ENCODE results near the gene FAM3C. TPM values are rescaled to one million over a fixed set of nuclear protein-coding genes. Genes with fewer than 3 reads are reported as not detected.

The FAM3C gene
- total and polyA plus RNA-seq, 4 donors: 46.7 to 192 (median 159) TPM

DNA sequence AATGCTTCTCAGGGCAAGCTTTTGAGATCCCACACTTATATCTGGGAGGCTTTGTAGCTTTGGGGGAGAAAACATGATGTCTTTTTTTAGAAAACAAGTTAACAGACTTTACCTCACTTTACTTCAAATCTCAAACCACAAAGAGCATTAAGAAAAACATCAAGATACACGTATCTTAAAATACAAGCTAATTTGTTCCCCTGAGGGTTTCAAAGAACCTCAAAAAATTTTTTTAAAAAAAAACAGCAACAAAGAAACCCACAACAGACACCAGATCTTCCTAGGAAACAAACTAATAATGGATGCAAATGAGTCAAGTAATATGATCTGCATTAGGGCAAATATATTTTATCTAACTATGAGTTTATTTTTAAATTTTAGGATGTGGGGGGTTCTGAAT, 24.7 kb downstream of the FAM3C start:
- Histone ChIP-seq H3K4me3 (ENCODE audit: low read depth, low read length) (no peak overlapping the region), H3K27me3 (ENCODE audit: control insufficient read depth, insufficient read depth, low read length) (no peaks in the 10 kb centered on the region), H3K36me3 (ENCODE audit: control insufficient read depth, insufficient read depth, low read length) (no peaks in the 10 kb centered on the region), H3K4me1 (ENCODE audit: control insufficient read depth, insufficient read depth, low read length) (no peaks in the 10 kb centered on the region), H3K9me3 (ENCODE audit: control insufficient read depth, insufficient read depth, low read length) (no peaks in the 10 kb centered on the region), H3K27ac (ENCODE audit: low read depth, low read length) (no peak overlapping the region)
- WGBS (ENCODE audit: insufficient coverage): no CpG with 5 or more reads among the region's 1 CpG
- DNase-seq (ENCODE audit: low read depth in 4 of 6, low spot score in 6 of 6): no peak

DNA sequence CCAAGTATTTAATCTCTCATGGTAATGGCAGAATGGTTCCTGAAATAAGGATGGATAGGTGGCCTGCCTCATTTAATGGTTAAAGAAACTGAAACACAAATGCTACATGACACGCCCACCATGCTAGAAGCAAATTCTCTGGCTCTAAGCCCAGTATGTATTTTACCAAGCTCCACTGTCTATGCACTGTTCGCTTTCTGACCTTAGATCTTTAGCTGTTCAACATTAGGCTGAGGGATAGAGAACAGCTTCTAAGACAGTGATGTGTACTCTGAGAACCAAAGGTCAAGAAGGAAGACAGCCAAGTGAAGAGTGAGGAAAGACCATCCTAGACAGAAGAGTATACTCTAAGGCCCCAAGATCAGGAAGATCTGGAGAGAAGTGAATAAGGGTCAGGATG, 26.6 kb downstream of the FAM3C start:
- 100% methylated on average over 1 of the region's 2 CpGs for WGBS (ENCODE audit: insufficient coverage)
- Histone ChIP-seq H3K27ac (ENCODE audit: low read depth, low read length) (no peak overlapping the region), H3K4me1 (ENCODE audit: control insufficient read depth, insufficient read depth, low read length) (no peaks in the 10 kb centered on the region), H3K4me3 (ENCODE audit: low read depth, low read length) (no peak overlapping the region), H3K36me3 (ENCODE audit: control insufficient read depth, insufficient read depth, low read length) (no peaks in the 10 kb centered on the region), H3K9me3 (ENCODE audit: control insufficient read depth, insufficient read depth, low read length) (no peaks in the 10 kb centered on the region), H3K27me3 (ENCODE audit: control insufficient read depth, insufficient read depth, low read length) (no peaks in the 10 kb centered on the region)
- peak in 1 of 6 donors; percentile 20 for DNase-seq (ENCODE audit: low read depth in 4 of 6, low spot score in 6 of 6)

DNA sequence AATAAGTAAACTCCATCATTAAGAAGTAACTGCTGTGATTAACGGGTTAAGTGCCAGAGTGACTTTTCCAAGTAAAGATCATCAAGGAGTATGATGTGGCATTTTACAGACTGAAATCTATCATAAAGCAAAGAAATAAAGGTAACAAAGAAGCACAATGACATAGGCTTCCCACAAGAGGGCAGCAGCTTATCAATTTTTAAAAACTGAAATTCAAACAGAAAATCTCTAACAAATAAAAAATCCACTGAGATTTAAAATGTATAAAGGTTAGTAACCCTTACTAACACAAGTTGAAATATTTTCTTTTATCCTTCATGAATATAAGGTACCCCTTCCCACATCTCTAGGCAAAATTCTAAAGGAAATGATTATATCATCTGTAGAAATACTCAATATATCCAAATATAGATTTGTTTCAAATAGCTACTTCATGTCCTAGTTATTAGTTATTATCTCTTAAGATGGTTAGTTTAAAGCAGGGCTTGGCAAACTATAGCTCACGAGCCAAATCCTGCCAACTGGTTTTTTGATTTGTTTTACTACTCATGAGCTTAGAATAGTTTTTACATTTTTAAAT, 29.2 kb downstream of the FAM3C start:
- Histone ChIP-seq H3K9me3 (ENCODE audit: control insufficient read depth, insufficient read depth, low read length) (no peaks in the 10 kb centered on the region), H3K4me3 (ENCODE audit: low read depth, low read length) (no peak overlapping the region), H3K27me3 (ENCODE audit: control insufficient read depth, insufficient read depth, low read length) (no peaks in the 10 kb centered on the region), H3K27ac (ENCODE audit: low read depth, low read length) (no peak overlapping the region), H3K36me3 (ENCODE audit: control insufficient read depth, insufficient read depth, low read length) (peaks cover 2% of the 10 kb centered on the region), H3K4me1 (ENCODE audit: control insufficient read depth, insufficient read depth, low read length) (no peaks in the 10 kb centered on the region)
- DNase-seq (ENCODE audit: low read depth in 4 of 6, low spot score in 6 of 6): peak; percentile 26 to 88 (median 38)
- no CpG with 5 or more reads among the region's 2 CpGs for WGBS (ENCODE audit: insufficient coverage)

DNA sequence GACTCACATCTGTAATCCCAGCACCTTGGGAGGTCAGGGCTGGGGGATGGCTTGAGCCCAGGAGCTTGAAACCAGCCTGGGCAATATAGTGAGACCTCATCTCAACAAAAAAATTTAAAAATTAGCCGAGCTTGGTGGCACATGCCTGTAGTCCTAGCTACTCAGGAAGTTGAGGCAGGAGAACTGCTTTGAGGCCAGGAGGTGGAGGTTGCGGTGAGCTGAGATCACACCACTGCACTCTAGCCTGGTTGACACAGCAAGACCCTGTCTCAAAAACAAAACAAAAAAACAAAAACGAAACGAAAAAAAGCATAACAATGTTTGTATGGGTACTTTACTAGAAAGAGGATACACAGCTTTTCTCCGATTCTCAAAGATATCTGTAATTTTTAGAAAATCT, 35.5 kb downstream of the FAM3C start:
- Histone ChIP-seq H3K27me3 (ENCODE audit: control insufficient read depth, insufficient read depth, low read length) (no peaks in the 10 kb centered on the region), H3K27ac (ENCODE audit: low read depth, low read length) (no peak overlapping the region), H3K4me3 (ENCODE audit: low read depth, low read length) (no peak overlapping the region), H3K4me1 (ENCODE audit: control insufficient read depth, insufficient read depth, low read length) (no peaks in the 10 kb centered on the region), H3K36me3 (ENCODE audit: control insufficient read depth, insufficient read depth, low read length) (peaks cover 11% of the 10 kb centered on the region), H3K9me3 (ENCODE audit: control insufficient read depth, insufficient read depth, low read length) (no peaks in the 10 kb centered on the region)
- no peak for DNase-seq (ENCODE audit: low read depth in 4 of 6, low spot score in 6 of 6)
- WGBS (ENCODE audit: insufficient coverage): no CpG with 5 or more reads among the region's 5 CpGs

DNA sequence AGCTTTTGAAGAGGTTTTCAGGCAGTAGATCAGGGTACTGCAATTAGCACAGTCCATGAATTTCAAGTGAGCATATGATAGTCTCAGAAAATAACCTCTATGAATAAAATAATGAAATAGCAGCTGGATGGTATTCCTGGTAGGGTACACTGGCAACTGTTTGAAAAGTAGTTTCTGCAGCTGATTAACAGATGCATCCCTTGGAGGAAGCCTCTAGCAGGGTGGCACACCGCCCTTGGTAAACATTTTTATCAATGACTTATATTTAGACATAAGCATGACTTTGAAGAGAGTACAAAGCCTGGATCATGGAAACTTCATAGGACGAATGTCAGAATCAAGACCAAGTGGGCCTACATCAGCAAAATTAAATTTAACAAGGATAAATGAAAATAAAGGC, 40.5 kb downstream of the FAM3C start:
- H3K4me3 ChIP-seq (ENCODE audit: low read depth, low read length): no peak overlapping the region
- no peaks in the 10 kb centered on the region for H3K4me1 ChIP-seq (ENCODE audit: control insufficient read depth, insufficient read depth, low read length)
- H3K27me3 ChIP-seq (ENCODE audit: control insufficient read depth, insufficient read depth, low read length): no peaks in the 10 kb centered on the region
- no peaks in the 10 kb centered on the region for H3K9me3 ChIP-seq (ENCODE audit: control insufficient read depth, insufficient read depth, low read length)
- peaks cover 3% of the 10 kb centered on the region for H3K36me3 ChIP-seq (ENCODE audit: control insufficient read depth, insufficient read depth, low read length)
- DNase-seq (ENCODE audit: low read depth in 4 of 6, low spot score in 6 of 6): no peak
- WGBS (ENCODE audit: insufficient coverage): no CpG with 5 or more reads among the region's 2 CpGs
- no peak overlapping the region for H3K27ac ChIP-seq (ENCODE audit: low read depth, low read length)

DNA sequence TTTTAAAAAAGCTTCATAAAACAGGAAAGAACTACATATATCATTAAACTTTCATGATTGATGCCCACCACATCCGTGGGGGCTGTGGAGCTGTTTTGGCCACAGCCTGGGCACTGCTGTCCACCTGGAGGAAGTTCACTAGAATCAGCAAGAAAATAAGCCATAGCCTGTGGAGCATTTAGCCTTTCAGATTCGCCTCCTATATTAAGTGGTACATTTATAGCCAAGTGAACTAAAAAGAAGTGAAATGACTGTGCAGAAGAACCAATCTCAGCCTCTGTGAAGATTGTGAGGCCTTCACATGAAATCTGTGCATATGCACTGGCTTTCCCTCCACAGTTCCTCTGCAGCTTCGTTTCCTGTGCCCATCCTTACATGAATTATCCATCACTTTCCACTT, 43.8 kb downstream of the FAM3C start:
- Histone ChIP-seq H3K27ac (ENCODE audit: low read depth, low read length) (no peak overlapping the region), H3K36me3 (ENCODE audit: control insufficient read depth, insufficient read depth, low read length) (no peaks in the 10 kb centered on the region), H3K27me3 (ENCODE audit: control insufficient read depth, insufficient read depth, low read length) (no peaks in the 10 kb centered on the region), H3K4me3 (ENCODE audit: low read depth, low read length) (no peak overlapping the region), H3K4me1 (ENCODE audit: control insufficient read depth, insufficient read depth, low read length) (no peaks in the 10 kb centered on the region), H3K9me3 (ENCODE audit: control insufficient read depth, insufficient read depth, low read length) (no peaks in the 10 kb centered on the region)
- DNase-seq (ENCODE audit: low read depth in 4 of 6, low spot score in 6 of 6): no peak
- WGBS (ENCODE audit: insufficient coverage): 75% methylated on average over 1 of the region's 3 CpGs

DNA sequence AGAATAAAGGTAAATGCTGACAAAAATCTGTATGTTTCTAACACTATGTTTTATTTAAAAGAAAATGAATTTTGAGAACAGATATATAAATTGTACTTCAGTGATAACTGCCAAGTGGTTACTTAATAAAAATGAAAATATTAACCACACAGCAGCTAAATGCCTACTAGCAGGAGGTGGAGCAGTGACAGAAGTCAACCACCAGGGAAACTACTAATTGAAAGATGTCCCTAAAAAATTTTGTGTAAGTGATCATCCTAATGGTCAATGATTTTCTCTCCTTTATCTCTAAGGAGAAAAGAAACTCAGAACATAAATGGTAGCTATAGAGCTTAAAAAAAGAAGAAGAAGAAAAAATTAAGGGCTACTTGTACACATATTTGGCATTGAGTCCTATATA, 44.4 kb downstream of the FAM3C start:
- no peak overlapping the region for H3K27ac ChIP-seq (ENCODE audit: low read depth, low read length)
- H3K9me3 ChIP-seq (ENCODE audit: control insufficient read depth, insufficient read depth, low read length): no peaks in the 10 kb centered on the region
- H3K4me3 ChIP-seq (ENCODE audit: low read depth, low read length): no peak overlapping the region
- no peaks in the 10 kb centered on the region for H3K27me3 ChIP-seq (ENCODE audit: control insufficient read depth, insufficient read depth, low read length)
- no peaks in the 10 kb centered on the region for H3K4me1 ChIP-seq (ENCODE audit: control insufficient read depth, insufficient read depth, low read length)
- no peak for DNase-seq (ENCODE audit: low read depth in 4 of 6, low spot score in 6 of 6)
- no peaks in the 10 kb centered on the region for H3K36me3 ChIP-seq (ENCODE audit: control insufficient read depth, insufficient read depth, low read length)

DNA sequence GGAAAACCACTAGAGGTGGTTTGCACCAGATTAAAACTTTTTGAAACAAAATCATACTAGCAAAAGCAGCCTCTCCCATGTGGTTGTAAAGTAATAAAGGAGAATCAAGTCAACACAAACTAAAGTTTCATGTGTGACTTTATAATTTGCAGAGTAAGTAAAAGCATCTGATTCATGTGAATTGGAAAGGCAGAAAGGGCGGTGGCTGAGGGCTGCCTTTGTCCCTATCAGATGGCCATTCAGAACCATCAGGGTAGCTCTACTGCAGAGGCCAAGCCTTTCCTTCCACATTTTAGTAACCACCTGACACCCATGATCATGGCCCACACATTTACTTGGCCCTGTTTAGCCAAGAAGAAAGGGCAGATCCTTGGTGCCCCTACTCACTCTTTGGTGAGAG, 51.6 kb downstream of the FAM3C start:
- no peaks in the 10 kb centered on the region for H3K4me1 ChIP-seq (ENCODE audit: control insufficient read depth, insufficient read depth, low read length)
- H3K9me3 ChIP-seq (ENCODE audit: control insufficient read depth, insufficient read depth, low read length): no peaks in the 10 kb centered on the region
- WGBS (ENCODE audit: insufficient coverage): no CpG with 5 or more reads among the region's 1 CpG
- H3K36me3 ChIP-seq (ENCODE audit: control insufficient read depth, insufficient read depth, low read length): no peaks in the 10 kb centered on the region
- H3K27me3 ChIP-seq (ENCODE audit: control insufficient read depth, insufficient read depth, low read length): no peaks in the 10 kb centered on the region
- H3K4me3 ChIP-seq (ENCODE audit: low read depth, low read length): no peak overlapping the region
- DNase-seq (ENCODE audit: low read depth in 4 of 6, low spot score in 6 of 6): no peak
- H3K27ac ChIP-seq (ENCODE audit: low read depth, low read length): no peak overlapping the region

DNA sequence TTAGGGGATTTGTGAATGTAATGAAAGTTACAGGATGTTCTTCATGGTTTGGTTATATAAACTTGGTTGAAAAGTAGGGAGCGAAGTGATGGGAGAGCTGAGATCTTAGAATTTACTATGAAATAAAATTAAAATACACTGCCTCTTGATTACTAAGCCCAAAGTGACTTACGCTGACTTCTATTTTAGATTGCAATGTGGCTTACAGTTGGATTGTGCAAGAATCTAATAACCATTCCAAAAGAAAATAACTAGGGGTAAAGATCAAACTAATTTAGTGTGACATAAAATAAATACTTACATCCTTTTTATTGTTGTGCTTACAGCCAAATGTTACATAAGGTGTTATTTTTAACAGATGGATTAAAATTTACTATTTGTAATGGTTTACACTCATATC, 52.0 kb downstream of the FAM3C start:
- Histone ChIP-seq H3K27ac (ENCODE audit: low read depth, low read length) (no peak overlapping the region), H3K27me3 (ENCODE audit: control insufficient read depth, insufficient read depth, low read length) (no peaks in the 10 kb centered on the region), H3K9me3 (ENCODE audit: control insufficient read depth, insufficient read depth, low read length) (no peaks in the 10 kb centered on the region), H3K4me1 (ENCODE audit: control insufficient read depth, insufficient read depth, low read length) (no peaks in the 10 kb centered on the region), H3K36me3 (ENCODE audit: control insufficient read depth, insufficient read depth, low read length) (no peaks in the 10 kb centered on the region), H3K4me3 (ENCODE audit: low read depth, low read length) (no peak overlapping the region)
- no peak for DNase-seq (ENCODE audit: low read depth in 4 of 6, low spot score in 6 of 6)
- no CpG with 5 or more reads among the region's 2 CpGs for WGBS (ENCODE audit: insufficient coverage)

DNA sequence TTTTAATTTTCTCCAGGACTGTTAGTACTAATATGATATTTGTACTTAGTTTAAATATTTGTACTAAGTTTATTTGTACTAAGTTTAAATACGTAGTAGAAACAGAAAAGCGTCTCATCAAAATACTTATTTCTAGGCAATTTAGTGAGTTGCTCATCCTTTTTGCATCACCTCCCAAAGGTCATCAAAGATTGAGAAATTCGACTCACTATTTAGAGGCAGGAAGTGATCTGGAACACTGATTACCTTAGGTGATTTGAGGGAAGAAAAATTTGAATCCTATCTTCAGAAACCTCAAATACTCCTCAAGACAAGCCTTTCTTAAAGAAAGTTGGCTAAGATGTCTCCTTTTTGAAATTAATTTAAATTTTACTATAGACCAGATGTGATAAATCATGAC, 52.8 kb downstream of the FAM3C start:
- no CpG with 5 or more reads among the region's 3 CpGs for WGBS (ENCODE audit: insufficient coverage)
- DNase-seq (ENCODE audit: low read depth in 4 of 6, low spot score in 6 of 6): no peak
- Histone ChIP-seq H3K36me3 (ENCODE audit: control insufficient read depth, insufficient read depth, low read length) (no peaks in the 10 kb centered on the region), H3K27ac (ENCODE audit: low read depth, low read length) (no peak overlapping the region), H3K4me1 (ENCODE audit: control insufficient read depth, insufficient read depth, low read length) (no peaks in the 10 kb centered on the region), H3K4me3 (ENCODE audit: low read depth, low read length) (no peak overlapping the region), H3K9me3 (ENCODE audit: control insufficient read depth, insufficient read depth, low read length) (no peaks in the 10 kb centered on the region), H3K27me3 (ENCODE audit: control insufficient read depth, insufficient read depth, low read length) (no peaks in the 10 kb centered on the region)
